Measurements from ENCODE around the gene SNRK.

Gene SNRK

DNA sequence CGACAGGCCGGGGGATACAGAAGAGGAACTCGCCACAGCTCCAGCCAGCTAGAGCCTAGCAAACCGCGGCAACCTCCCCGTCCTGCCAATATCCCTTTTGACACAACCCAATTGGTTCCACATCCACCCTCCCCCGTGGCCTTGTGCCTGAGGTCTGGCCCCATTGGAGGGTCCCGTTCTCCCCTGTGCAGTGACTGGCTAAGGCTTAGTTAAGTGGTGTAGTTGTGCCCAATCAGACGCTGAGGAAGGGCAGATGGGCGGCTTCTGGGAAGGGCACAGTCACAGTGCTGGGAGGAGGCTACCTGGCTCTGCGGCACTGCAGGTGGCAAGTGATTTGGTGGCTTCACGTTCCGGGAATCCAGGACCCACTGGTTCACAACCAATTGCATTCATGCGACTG lies 78.6 kb downstream of the SNRK start:
- TF ChIP-seq, protein P1, sequence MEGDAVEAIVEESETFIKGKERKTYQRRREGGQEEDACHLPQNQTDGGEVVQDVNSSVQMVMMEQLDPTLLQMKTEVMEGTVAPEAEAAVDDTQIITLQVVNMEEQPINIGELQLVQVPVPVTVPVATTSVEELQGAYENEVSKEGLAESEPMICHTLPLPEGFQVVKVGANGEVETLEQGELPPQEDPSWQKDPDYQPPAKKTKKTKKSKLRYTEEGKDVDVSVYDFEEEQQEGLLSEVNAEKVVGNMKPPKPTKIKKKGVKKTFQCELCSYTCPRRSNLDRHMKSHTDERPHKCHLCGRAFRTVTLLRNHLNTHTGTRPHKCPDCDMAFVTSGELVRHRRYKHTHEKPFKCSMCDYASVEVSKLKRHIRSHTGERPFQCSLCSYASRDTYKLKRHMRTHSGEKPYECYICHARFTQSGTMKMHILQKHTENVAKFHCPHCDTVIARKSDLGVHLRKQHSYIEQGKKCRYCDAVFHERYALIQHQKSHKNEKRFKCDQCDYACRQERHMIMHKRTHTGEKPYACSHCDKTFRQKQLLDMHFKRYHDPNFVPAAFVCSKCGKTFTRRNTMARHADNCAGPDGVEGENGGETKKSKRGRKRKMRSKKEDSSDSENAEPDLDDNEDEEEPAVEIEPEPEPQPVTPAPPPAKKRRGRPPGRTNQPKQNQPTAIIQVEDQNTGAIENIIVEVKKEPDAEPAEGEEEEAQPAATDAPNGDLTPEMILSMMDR (IDR thresholded peaks at IDR 0.05; ENCODE audit: insufficient read depth, low read depth, low read length, missing control alignments): no peak

DNA sequence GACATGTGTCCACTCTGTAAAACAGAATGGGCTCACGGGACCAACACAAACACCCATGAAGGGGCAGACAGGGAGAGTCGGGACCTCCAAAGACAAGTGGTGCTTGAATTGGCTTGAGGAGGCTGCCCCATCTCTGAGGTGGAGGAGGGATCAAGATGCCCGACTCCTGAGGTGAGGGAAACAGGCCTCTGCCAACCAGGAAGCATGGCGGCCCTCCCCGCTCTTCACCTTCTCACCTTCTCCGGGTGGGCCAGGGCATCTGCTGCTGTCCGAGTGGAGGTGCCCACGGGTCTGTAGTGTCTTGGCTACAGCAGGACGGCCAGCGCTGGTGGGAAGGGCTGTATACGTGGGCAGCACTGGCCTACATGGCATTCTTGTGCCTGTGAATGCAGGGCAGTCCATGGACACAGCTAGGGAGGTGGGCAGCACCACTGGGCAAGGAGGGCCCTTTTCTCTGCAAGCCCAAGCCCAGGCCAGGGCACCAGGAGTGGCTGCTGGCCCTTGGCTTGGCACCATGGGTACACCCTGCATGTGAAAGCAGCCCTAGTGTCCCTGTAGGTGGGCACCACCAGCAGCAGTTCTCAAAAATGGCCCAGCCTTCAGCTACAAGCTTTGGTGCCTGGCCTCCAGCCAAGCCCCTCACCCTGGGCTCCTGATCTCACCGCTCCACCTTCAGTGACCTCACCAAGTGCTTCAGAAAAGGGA lies 79.4 kb downstream of the SNRK start:
- no peak overlapping the region for H3K4me3 ChIP-seq (ENCODE audit: low read depth, low read length)
- TF ChIP-seq, protein P1 (IDR thresholded peaks at IDR 0.05; ENCODE audit: insufficient read depth, low read depth, low read length, missing control alignments): no peak
- DNase-seq (ENCODE audit: low read depth): no peak

More for the DNA sequence above, 78.6 kb downstream of the SNRK start:
- no peak overlapping the region for H3K4me3 ChIP-seq (ENCODE audit: low read depth, low read length)
- DNase-seq (ENCODE audit: low read depth): no peak

DNA sequence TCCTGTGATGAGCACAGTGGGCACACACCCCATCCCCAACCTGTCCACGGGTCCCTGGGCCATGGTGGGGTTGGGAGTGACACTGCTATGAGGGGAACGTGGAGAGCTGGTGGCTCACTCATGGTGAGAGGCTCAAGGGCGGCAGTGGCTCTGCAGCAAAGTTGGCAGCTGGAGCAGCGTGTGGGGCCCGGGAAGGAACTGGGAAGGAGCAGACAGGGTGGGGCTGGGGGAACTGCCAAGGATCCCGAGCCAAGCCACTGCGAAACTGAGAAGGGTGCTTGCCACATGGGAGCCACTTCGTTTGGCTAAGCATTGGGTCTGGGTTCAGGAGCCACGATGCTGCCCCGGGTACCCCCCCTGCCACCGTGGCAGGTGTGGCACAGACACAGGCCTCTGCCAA lies 80.1 kb downstream of the SNRK start:
- TF ChIP-seq, protein P1 (IDR thresholded peaks at IDR 0.05; ENCODE audit: insufficient read depth, low read depth, low read length, missing control alignments): no peak
- no peak for DNase-seq (ENCODE audit: low read depth)
- no peak overlapping the region for H3K4me3 ChIP-seq (ENCODE audit: low read depth, low read length)

DNA sequence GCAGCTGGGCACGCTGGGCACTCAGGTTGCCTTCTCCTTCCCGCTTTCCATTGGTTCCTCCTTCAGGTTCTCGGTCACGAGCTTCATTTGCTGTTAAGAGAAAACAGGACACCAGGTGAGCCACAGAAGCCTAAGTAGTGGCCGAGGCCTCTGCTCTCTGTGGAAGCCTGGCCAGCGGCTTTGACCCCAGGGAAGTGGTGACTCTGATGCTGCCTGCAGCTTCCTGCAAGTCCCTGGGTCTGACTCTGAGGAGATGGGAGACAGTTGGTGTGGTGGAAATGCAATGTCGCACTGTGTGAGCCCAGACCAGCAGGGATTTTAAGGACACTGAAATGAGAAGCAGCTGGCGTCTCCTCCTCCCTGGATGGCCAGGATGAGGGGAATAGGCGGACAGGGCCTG lies 80.5 kb downstream of the SNRK start:
- TF ChIP-seq, protein P1 (IDR thresholded peaks at IDR 0.05; ENCODE audit: insufficient read depth, low read depth, low read length, missing control alignments): no peak
- no peak for DNase-seq (ENCODE audit: low read depth)
- H3K4me3 ChIP-seq (ENCODE audit: low read depth, low read length): no peak overlapping the region

DNA sequence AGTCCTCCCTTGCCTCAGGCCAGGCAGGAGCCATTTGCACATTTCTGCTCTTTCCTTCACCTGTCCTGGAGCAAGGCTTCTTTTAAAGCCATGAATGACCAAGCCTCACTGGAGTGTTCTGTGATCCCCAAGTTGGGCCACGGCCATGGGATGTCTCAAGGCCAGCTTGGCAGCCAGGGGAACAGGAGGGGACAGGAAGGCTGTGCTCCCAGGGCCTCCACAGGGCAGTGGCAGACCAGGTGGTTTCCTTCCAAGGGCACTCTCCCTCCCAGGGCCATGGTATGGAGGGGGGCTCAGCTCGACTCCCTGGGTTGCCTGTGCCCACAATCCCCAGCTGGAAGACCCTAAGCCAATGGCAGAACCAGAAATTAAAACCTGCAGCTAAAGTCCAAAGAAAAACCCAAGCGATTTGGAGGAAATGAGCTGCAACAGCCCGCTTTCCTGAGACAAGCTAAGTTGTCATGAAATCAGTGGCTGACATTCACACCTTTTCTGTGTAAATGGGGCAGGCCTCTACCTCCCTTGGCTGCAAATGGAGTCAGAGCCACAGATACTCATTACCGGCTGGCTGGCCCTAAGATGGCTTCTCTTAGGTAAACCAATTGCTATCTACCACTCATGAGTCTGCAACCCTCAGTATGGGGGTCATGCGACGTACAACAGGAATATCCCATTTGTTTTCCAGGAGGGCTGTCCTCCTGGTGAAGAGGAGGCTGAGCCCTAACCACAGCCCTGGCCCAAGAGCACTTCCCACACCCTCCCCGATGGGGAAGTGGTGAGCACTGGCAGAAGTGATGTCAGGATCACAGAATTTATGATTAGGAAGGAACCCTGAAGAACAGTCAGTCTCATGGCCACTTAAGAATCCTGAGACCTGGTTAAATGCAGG lies 83.3 kb downstream of the SNRK start:
- H3K4me3 ChIP-seq (ENCODE audit: low read depth, low read length): no peak overlapping the region
- no peak for DNase-seq (ENCODE audit: low read depth)
- TF ChIP-seq, protein P1 (IDR thresholded peaks at IDR 0.05; ENCODE audit: insufficient read depth, low read depth, low read length, missing control alignments): no peak

DNA sequence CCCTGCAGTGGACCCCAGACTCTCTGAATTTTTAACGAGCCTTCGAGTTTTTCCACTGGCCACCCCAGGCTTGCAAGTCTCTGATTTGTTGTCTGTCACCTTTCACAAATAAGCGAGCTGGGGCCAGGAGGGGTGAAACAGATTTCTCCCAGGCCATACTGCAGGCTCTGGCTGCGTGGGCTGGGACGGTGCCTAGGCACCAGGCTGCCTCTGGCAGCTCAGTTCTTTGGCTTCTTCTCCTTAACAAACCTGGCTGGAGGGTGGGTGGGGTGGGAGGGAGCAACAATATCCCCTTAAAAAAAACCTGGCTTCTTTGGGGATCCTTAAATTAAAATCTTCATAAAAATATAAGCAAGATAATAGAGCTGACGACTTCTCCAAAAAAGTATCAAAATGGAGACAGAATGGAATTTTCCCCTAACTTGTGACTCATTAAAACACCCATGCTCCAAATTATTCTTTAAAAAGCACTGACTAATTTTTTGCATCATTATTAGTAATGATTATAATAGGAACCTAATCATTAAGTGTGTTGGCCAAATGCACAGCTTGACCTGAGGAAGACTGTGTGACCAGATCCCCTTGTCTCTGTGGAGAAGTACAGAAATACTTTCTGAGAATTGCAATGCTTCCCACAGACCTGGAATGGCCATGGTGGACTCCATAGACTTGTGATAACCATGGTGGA lies 84.1 kb downstream of the SNRK start:
- no peak overlapping the region for H3K4me3 ChIP-seq (ENCODE audit: low read depth, low read length)
- TF ChIP-seq, protein P1 (IDR thresholded peaks at IDR 0.05; ENCODE audit: insufficient read depth, low read depth, low read length, missing control alignments): no peak
- no peak for DNase-seq (ENCODE audit: low read depth)

Measured in GM12865 (cell line).